Fibroblast of skin of left quadriceps (primary cell): Measurements from ENCODE around the gene FBXO31.

ENCODE experiments used
- DNase-seq, 2 experiments: peaks; one replicate each; pipeline ENCODE4 v3.0.0-alpha.2; 2013; ENCODE audit warnings: low read depth in 2 of 2

FBXO31 gene

GRCh38 chr16:87383505-87384161 lies at the start of gene FBXO31:
Gene FBXO31 (minus strand): TSS chr16:87383776. CDS start chr16:87383744, 32 bp downstream.
- peak; percentile 85 to 86 for DNase-seq

- DNase-seq, result no peak
These were observed 48.8 kb upstream of the FBXO31 start for GRCh38 chr16:87432330-87432915.

- DNase-seq, result peak; percentile 44
These were observed 48.4 kb upstream of the FBXO31 start for GRCh38 chr16:87431926-87432325.

- DNase-seq, result no peak
These were observed 43.0 kb upstream of the FBXO31 start for GRCh38 chr16:87426423-87427215.

- no peak for DNase-seq
These were observed 42.4 kb upstream of the FBXO31 start for GRCh38 chr16:87425941-87426340.

DNA sequence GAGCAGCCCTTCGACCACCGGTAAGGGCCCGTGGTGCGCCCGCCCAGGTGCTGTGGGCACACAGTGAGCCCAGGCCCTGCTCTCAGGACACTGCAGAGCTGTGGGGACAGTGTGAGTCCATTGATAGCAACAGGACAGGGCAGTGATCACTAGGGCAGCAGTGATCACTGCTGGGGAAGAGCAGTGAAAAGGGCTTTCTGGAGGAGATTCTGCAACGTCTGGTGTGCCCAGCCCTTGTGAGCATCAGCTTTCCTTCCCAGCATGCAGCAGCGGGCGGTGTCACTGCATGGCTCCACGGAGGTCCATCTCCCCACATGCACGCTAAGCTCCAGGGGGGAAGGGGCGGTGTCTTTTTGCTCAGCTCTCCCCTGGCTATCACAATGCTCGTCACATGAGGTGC lies 40.7 kb upstream of the FBXO31 start:
- no peak for DNase-seq

GRCh38 chr16:87423429-87423828 lies 39.9 kb upstream of the FBXO31 start:
- DNase-seq, result no peak

DNA sequence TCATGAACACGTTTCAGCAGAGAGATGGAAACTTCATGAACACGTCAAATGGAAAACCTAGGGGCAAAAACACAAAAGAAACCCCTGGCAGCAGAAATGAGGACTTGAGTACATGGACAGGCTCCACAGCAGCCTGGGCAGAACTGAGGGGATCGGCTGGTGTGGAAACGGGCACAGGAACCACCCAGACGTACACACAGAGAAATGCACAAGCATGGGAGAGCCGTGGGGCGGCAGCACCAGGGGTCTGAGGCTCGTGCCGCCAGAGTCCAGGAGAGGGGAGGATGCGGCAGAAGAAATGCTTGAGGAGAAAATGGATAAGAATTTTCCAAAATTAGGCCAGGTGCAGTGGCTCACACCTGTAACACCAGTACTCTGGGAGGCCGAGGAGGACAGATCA lies 38.5 kb upstream of the FBXO31 start:
- no peak for DNase-seq

- no peak for DNase-seq
These were observed 37.7 kb upstream of the FBXO31 start for GRCh38 chr16:87421003-87421912.

GRCh38 chr16:87420026-87421002 lies 36.7 kb upstream of the FBXO31 start:
- no peak for DNase-seq

GRCh38 chr16:87418644-87419043 lies 35.1 kb upstream of the FBXO31 start:
- no peak for DNase-seq

DNA sequence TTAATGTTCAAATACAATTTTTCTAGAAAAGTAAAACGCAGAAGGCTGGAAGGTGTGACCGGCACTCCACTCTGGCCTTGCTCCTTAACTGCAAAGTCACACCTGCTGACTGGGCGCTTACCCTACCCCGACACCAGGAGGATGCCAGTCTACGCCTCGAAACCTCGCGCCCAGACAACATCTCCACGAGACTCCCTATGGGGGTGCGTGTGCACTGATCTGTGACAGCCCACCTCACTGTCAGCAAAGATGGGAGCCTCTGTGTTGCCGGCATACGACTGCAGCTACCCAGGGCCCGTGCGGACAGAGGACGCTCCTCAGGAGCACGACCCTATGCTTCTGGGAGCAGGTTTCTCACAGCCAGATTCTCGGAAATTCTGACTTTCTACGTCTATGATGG lies 34.6 kb upstream of the FBXO31 start:
- DNase-seq, result no peak

- no peak for DNase-seq
These were observed 33.9 kb upstream of the FBXO31 start for GRCh38 chr16:87417528-87417910.

GRCh38 chr16:87416826-87417527 lies 33.4 kb upstream of the FBXO31 start:
- peak in 1 of 2 experiments; percentile 32 for DNase-seq

GRCh38 chr16:87415441-87415840 lies 31.9 kb upstream of the FBXO31 start:
- DNase-seq, result no peak

DNA sequence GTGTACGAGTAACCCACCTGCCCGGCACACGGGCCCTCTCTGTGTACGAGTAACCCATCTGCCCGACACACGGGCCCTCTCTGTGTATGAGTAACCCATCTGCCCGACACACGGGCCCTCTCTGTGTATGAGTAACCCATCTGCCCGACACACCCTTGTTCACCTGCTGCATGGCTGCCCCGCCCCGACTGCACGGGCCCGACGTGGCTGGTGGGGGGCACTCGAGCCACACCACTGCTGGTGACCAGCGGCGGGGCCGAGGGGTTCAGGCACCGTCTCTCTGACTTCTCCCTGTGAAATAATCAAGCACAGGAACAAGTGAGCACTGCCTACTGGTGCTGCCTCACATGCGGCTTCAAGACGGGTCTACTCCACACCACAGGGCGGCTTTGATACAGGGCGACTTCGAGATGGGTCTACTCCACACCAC lies 30.7 kb upstream of the FBXO31 start:
- DNase-seq, result no peak

DNA sequence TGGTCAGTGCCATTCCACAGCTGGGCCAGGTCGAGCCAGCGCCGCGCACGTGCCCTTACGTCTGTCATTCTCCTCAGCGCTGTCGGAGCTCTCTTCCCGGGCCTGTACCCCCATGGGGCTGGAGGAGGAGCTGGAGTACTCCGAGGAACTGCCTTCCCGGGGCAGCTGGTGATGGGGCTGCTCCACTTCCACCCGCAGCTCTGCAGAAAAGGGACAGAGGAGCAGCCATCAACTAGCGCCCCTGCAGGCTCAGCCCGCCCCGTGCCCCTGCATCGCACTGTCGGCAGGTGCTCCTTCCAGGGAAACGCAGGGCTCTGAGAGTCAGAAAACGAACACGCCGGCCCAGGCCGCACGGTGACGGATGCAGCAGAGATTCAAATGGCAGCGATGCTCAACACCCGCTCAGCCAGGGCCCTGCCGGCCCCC lies 29.4 kb upstream of the FBXO31 start:
- DNase-seq, result no peak

GRCh38 chr16:87412371-87412995 lies 28.9 kb upstream of the FBXO31 start:
- no peak for DNase-seq
